OCI-LY1 (cell line): ENCODE measurements around the gene PGF.

Experiments
- H2AFZ ChIP-seq: fragments of 200-600 bp; sonication (generic), shearing (Covaris generic); 2 replicates; pipeline ENCODE4 v1.6.0; 2014; ENCODE audit warnings: antibody characterized with exemption, mild to moderate bottlenecking, low read length
- H3F3A ChIP-seq: fragments of 200-600 bp; sonication (generic), shearing (Covaris generic); 2 replicates; pipeline ENCODE4 v1.6.0; 2014; ENCODE audit warnings: mild to moderate bottlenecking, antibody characterized with exemption, low read length, moderate library complexity; ENCODE audit not compliant: insufficient read depth
- H3K27ac ChIP-seq: fragments of 200-600 bp; sonication (generic); 2 replicates; pipeline ENCODE4 v1.5.1; 2014; ENCODE audit warnings: low read length, mixed run types, mild to moderate bottlenecking, low read depth; ENCODE audit not compliant: poor library complexity, severe bottlenecking
- H3K27me3 ChIP-seq: fragments of 200-600 bp; sonication (generic); 2 replicates; pipeline ENCODE4 v1.6.0; 2014; ENCODE audit warnings: antibody characterized with exemption, mild to moderate bottlenecking, low read length, moderate library complexity; ENCODE audit not compliant: insufficient read depth
- H3K36me3 ChIP-seq: fragments of 200-600 bp; sonication (generic); 2 replicates; pipeline ENCODE4 v1.6.1; 2014; ENCODE audit warnings: mild to moderate bottlenecking, antibody characterized with exemption, low read length, moderate library complexity, mixed read lengths; ENCODE audit not compliant: insufficient read depth
- H3K4me1 ChIP-seq: fragments of 200-600 bp; sonication (generic); 2 replicates; pipeline ENCODE4 v1.5.1; 2014; ENCODE audit warnings: mild to moderate bottlenecking, low read length, moderate library complexity; ENCODE audit not compliant: insufficient read depth, severe bottlenecking
- H3K4me2 ChIP-seq: fragments of 200-600 bp; sonication (generic), shearing (Covaris generic); 2 replicates; pipeline ENCODE4 v1.6.1; 2014; ENCODE audit warnings: low read length
- H3K4me3 ChIP-seq: fragments of 200-600 bp; sonication (generic); 2 replicates; pipeline ENCODE4 v1.5.1; 2014; ENCODE audit warnings: low read length, low read depth, mild to moderate bottlenecking, mixed read lengths; ENCODE audit not compliant: poor library complexity, severe bottlenecking
- H3K79me2 ChIP-seq: fragments of 200-600 bp; shearing (Covaris generic); 2 replicates; pipeline ENCODE4 v1.6.1; 2016; ENCODE audit warnings: mixed run types, low read length, mixed read lengths; ENCODE audit not compliant: insufficient read depth
- H3K9ac ChIP-seq: fragments of 200-600 bp; sonication (generic), shearing (Covaris generic); 2 replicates; pipeline ENCODE4 v1.6.1; 2014; ENCODE audit warnings: mild to moderate bottlenecking, low read length, mixed read lengths
- H3K9me2 ChIP-seq: fragments of 200-600 bp; sonication (generic), shearing (Covaris generic); 2 replicates; pipeline ENCODE4 v1.6.1; 2014; ENCODE audit warnings: low read depth, mild to moderate bottlenecking, low read length, mixed read lengths
- H3K9me3 ChIP-seq: fragments of 200-600 bp; shearing (Covaris generic); 2 replicates; pipeline ENCODE4 v1.6.1; 2014; ENCODE audit warnings: low read length, mixed read lengths
- H4K20me1 ChIP-seq: fragments of 200-600 bp; sonication (generic), shearing (Covaris generic); 2 replicates; pipeline ENCODE4 v1.6.0; 2016; ENCODE audit warnings: mild to moderate bottlenecking, low read length; ENCODE audit not compliant: insufficient read depth
- EZH2 ChIP-seq: fragments of 200-600 bp; sonication (generic), shearing (Covaris generic); IDR thresholded peaks from 2 replicates; pipeline ENCODE4 v1.8.0; 2017; ENCODE audit warnings: borderline replicate concordance, mixed run types, mild to moderate bottlenecking, antibody characterized with exemption, low read length, moderate library complexity, mixed read lengths
- TF ChIP-seq, protein P1 (sequence below): fragments of 200-600 bp; sonication (generic), shearing (Covaris generic); IDR thresholded peaks from 2 replicates; pipeline ENCODE4 v1.5.1; 2017; ENCODE audit warnings: mild to moderate bottlenecking, antibody characterized with exemption, low read length, moderate library complexity, mixed read lengths

Gene PGF

DNA sequence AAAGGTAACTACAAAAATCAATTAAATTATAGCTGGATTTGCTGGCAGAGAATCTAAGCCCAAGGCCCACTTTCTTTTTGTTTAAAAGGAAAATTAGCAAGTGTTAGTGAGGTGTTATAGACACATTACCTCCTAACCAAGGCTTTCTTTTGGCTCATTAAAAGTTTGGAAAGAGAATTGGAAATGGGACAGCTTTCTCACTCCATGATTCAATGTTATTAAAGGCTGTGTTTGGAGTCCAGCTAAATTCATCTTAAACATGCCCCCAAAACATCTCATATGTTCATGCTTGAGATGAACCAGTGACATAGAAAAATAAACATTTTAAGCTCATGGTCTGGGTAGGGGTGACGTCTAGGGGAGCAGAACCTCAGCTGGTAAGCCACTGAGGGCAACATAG lies 13.4 kb upstream of the PGF start:
- Histone ChIP-seq H3K9me2 (no peaks in the 10 kb centered on the region), H2AFZ (no peak overlapping the region), H3F3A (no peaks in the 10 kb centered on the region), H3K4me3 (no peak overlapping the region), H3K4me1 (peaks cover 1% of the 10 kb centered on the region), H3K79me2 (no peaks in the 10 kb centered on the region), H3K36me3 (no peaks in the 10 kb centered on the region), H3K9ac (no peak overlapping the region), H3K4me2 (no peak overlapping the region), H3K27ac (no peak overlapping the region), H3K9me3 (no peaks in the 10 kb centered on the region), H3K27me3 (no peaks in the 10 kb centered on the region), H4K20me1 (no peaks in the 10 kb centered on the region)
- TF ChIP-seq, protein P1, sequence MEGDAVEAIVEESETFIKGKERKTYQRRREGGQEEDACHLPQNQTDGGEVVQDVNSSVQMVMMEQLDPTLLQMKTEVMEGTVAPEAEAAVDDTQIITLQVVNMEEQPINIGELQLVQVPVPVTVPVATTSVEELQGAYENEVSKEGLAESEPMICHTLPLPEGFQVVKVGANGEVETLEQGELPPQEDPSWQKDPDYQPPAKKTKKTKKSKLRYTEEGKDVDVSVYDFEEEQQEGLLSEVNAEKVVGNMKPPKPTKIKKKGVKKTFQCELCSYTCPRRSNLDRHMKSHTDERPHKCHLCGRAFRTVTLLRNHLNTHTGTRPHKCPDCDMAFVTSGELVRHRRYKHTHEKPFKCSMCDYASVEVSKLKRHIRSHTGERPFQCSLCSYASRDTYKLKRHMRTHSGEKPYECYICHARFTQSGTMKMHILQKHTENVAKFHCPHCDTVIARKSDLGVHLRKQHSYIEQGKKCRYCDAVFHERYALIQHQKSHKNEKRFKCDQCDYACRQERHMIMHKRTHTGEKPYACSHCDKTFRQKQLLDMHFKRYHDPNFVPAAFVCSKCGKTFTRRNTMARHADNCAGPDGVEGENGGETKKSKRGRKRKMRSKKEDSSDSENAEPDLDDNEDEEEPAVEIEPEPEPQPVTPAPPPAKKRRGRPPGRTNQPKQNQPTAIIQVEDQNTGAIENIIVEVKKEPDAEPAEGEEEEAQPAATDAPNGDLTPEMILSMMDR = no peak
- TF ChIP-seq EZH2 = no peak

DNA sequence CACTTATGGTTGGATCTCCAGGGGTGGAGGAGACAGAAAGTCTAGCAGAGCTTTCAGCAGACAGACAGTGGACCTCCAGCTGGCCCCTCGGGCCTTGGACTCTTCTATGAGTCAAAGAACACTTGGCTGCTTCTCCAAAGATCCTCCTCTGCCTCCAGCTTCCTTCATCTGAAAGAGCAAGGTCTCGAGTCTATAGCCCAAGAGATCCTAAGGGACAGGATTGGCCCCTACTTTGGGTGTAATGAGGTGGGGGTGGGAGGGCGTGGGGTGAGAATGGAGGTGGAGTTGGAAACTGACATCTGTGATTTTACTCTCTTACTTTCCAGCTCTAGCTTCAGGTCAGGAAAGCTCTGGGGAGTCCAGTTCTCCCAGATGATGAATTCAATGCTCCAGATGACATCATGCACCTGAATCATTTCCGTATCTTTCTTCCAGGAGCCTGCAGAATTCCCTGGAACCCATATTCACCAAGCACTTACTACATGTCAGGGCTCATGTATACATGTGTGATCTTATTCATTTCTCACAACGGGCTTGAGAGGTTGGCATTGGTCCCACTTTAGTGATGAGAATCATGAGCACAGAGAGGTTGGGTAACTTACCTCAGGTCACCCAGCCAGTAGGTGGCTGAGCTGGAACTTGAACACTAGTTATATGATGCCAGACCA lies 10.2 kb upstream of the PGF start:
- H3K4me2 ChIP-seq = no peak overlapping the region
- peaks cover 22% of the 10 kb centered on the region for H3K4me1 ChIP-seq
- H3K36me3 ChIP-seq = no peaks in the 10 kb centered on the region
- H3K27me3 ChIP-seq = no peaks in the 10 kb centered on the region
- H4K20me1 ChIP-seq = no peaks in the 10 kb centered on the region
- H3K9me2 ChIP-seq = no peaks in the 10 kb centered on the region
- TF ChIP-seq EZH2 = no peak
- TF ChIP-seq, protein P1 = no peak
- H3K27ac ChIP-seq = no peak overlapping the region
- no peaks in the 10 kb centered on the region for H3K9me3 ChIP-seq
- no peaks in the 10 kb centered on the region for H3K79me2 ChIP-seq
- H3F3A ChIP-seq = no peaks in the 10 kb centered on the region
- no peak overlapping the region for H3K4me3 ChIP-seq
- no peak overlapping the region for H3K9ac ChIP-seq
- H2AFZ ChIP-seq = no peak overlapping the region

GRCh38 chr14:74964787-74965485 lies 9.5 kb upstream of the PGF start:
- Histone ChIP-seq H2AFZ (no peak overlapping the region), H3K4me1 (peaks cover 22% of the 10 kb centered on the region)

More at GRCh38 chr14:74964787-74965485, 9.5 kb upstream of the PGF start:
- Histone ChIP-seq H4K20me1 (no peaks in the 10 kb centered on the region), H3K36me3 (no peaks in the 10 kb centered on the region), H3K4me3 (no peak overlapping the region), H3K9ac (no peak overlapping the region), H3K4me2 (no peak overlapping the region), H3F3A (no peaks in the 10 kb centered on the region), H3K27me3 (no peaks in the 10 kb centered on the region), H3K9me2 (no peaks in the 10 kb centered on the region), H3K79me2 (no peaks in the 10 kb centered on the region), H3K27ac (no peak overlapping the region), H3K9me3 (no peaks in the 10 kb centered on the region)
- no peak for TF ChIP-seq EZH2
- TF ChIP-seq, protein P1 = no peak
